GM03348 (cell line): ENCODE data around the gene CHADL.

Source experiments
- DNase-seq: peaks from one replicate; pipeline ENCODE4 v3.0.0; 2012; ENCODE audit warnings: low spot score

Gene CHADL

GRCh38 chr22:41230401-41230785, 10.3 kb downstream of the CHADL start:
- DNase-seq = no peak

- DNase-seq = no peak
These were observed 10.9 kb downstream of the CHADL start for GRCh38 chr22:41229730-41230400.

- DNase-seq = no peak
These were observed 11.5 kb downstream of the CHADL start for GRCh38 chr22:41229215-41229614.

DNA sequence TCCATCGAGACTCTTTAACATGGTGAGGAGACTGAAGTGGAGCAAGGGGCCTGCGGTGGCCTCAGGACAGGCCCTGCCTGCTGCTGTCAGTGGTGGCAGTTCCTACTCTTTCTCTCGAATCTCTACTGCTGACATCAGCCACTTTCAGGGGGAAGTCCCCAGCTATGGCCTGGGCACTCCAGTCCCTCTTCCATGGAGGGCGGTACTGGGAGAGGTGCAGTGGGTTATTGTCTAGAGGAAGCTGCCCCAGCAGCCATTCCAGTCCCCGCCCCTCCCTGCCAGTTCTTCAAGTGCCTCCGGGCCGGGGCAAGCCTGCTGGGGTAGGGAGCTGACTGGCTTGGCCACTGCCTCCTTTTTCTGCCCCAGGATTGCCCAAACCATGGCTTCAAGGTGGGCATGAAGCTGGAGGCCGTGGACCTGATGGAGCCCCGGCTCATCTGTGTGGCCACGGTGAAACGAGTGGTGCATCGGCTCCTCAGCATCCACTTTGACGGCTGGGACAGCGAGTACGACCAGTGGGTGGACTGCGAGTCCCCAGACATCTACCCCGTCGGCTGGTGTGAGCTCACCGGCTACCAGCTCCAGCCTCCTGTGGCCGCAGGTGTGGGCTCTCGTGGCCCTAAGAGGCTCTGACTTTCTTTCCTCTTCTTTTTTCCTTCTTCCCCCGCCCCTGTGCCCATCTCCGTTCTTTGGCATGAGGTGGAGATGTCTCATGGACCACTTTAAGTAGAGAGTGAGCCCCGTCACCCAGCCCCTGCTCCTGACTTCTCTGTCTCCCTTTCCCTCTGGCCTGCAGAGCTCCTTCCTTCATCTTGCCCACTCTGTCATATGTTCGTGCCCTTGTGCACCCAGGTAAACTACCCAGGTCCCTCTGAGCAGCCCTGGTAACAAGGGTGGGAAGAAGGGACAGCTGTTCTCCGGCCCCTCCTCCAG, 13.7 kb downstream of the CHADL start:
- DNase-seq = no peak

GRCh38 chr22:41223535-41223934, 17.2 kb downstream of the CHADL start:
- no peak for DNase-seq

DNA sequence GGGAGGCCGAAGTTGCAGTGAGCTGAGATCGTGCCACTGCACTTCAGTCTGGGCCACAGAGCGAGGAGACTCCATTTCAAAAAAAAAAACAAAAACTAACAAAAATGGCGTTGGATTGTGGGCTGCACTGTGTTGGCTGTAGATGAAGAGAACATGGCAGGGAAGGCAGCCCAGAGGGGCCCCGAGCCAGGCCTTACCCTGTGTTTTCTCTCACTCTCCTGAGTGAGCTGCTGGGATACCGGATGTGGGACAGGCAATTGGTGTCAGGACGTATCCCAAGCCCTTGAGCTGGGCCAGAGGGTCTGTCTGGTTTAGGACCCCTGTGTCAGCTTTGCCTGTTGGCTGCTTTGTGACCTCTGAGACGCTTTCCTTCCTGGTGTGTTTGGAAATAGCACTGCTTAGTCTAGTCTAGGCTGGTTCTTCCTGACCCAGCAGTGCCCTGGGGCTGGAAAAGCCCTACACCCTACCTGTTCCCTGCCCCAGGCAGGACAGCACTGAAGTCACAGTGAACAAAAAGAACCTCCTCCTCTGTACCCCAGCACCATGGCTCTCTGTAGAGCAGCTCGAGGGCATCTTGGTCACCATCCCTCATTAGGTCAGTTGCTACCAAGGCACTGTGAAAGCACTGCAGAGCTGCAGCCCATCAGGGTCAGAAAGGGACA, 17.8 kb downstream of the CHADL start:
- no peak for DNase-seq

DNA sequence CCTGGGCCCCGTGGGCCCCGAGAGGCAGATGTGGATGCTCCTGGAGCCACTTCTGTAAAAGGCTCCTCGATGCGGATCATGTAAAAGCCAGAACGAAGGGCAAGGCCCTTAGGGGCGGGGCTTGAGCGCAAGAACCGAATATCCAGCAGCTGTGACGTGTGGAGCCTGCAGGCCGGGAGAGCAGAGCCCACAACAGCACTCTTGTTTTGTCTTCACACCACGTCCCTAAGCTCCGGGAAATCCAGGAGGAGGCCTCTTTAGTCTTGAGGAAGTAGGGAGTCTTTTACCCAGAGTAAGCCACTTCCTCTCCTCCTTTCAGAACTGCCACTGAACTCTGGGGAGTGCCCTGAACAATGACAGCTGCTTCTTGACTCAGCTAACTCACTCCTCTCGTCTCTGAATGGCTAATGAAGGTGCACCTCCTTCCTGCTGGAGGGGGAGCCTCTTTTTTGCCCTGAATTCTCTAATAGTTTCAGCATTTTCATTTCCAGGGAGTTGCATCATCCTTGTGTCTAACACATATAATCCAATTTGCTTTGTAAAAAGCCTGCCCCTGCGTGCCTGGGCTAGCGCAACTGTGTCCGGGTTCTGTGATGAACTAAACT, 23.1 kb downstream of the CHADL start:
- peak; percentile 82 for DNase-seq

- DNase-seq = no peak
These were observed 23.7 kb downstream of the CHADL start for GRCh38 chr22:41216984-41217383.

GRCh38 chr22:41215926-41216325, 24.8 kb downstream of the CHADL start:
- DNase-seq = no peak

DNA sequence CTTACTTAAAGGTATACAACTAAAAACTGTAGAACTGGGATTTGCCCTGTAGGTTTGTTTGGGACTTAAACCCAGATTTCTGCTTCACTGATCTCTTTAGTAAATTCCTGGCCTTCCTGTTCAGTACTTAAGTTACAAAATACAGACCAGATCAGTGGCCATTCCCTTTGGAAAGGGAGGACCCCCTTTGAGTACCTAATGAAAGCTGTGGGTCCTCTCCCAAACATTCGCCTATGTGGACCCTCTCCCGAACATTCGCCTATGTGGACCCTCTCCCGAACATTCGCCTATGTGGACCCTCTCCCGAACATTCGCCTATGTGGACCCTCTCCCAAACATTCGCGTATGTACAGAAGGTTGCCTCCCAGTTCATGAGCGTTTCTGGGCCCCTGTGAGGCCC, 25.3 kb downstream of the CHADL start:
- DNase-seq = no peak

DNA sequence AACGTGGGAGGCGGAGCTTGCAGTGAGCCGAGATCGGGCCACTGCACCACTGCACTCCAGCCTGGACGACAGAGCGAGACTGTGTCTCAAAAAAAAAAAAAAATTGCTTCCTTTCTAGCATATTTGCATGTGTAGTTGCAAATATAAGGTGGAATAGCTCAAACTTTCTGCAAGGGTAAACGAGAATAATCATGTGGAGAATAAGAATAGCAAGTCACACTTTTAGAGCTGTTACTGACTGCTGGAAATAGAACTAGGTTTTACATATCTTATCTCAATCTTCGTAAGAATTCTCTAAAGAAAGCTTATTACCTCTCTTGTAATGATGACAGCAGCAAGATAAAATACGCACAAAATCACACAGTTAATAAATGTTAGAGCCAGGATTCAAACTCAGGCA, 34.0 kb downstream of the CHADL start:
- no peak for DNase-seq

GRCh38 chr22:41204992-41205900, 35.5 kb downstream of the CHADL start, which contains the start of gene L3MBTL2:
TSS of gene L3MBTL2 (plus strand) at chr22:41205312. CDS start at chr22:41205363, 51 bp downstream.
- peak; percentile 100 for DNase-seq

- no peak for DNase-seq
These were observed 36.7 kb downstream of the CHADL start for GRCh38 chr22:41204066-41204465.

- DNase-seq = no peak
These were observed 37.6 kb downstream of the CHADL start for GRCh38 chr22:41203118-41203517.

DNA sequence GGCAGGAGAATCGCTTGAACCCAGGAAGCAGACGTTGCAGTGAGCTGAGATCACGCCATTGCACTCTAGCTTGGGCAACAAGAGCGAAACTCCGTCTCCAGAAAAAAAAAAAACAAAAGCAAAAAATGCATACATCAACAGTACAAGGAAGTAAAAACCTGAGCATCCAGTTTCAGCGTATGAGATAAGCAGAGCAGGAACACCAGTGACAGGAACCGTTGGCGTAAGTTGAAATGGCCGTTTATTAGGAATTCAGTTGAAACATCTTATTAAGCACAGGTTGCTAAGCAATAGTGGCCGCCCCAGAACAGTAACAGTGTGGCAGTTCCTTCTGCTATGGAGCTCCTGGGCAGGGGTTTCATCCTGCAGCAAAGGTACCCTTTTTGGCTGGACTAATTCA, 39.6 kb downstream of the CHADL start:
- no peak for DNase-seq

DNA sequence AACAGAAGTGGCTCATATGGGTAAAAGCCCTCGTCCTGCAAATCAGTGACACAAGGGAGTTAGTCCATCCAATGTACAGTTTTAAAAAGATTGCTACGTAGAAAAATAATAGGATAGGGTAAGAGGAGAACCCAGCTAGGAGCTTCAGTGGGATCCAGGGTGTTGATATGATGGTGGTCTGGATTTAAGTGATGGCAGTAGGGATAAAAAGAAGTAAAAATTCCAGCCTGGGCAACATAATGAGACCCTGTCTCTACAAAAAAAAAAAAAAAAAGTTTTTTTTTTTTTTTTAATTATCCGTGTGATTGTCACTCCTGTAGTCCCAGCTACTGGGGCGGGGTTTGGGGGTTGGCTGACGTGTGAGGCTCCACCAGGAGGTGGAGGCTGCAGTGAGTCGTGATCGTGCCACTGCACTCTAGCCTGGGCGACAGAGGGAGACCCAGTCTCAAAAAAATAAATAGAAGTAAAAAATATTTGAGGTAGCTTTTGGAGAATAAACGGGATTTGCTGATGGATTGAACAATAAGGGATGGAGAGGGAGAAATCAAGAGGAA, 42.6 kb downstream of the CHADL start:
- DNase-seq = no peak

- DNase-seq = peak; percentile 96
These were observed 43.4 kb downstream of the CHADL start for GRCh38 chr22:41197038-41197972.

DNA sequence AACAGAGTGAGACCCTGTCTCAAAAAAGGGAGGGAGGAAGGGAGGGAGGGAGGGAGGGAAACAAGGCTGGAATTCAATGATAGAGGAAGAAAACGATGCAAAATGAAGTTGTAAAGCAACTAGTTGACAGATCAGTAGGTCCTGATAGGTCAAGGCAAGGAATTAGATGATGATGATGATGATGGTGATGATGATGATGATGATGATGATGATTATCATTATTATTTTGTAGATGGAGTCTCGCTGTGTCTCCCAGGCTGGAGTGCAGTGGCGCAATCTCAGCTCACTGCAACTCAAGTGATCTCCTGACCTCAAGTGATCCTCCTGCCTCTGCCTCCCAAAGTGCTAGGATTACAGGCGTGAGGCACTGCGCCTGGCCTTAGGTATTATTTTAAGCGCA, 46.9 kb downstream of the CHADL start:
- DNase-seq = no peak

DNA sequence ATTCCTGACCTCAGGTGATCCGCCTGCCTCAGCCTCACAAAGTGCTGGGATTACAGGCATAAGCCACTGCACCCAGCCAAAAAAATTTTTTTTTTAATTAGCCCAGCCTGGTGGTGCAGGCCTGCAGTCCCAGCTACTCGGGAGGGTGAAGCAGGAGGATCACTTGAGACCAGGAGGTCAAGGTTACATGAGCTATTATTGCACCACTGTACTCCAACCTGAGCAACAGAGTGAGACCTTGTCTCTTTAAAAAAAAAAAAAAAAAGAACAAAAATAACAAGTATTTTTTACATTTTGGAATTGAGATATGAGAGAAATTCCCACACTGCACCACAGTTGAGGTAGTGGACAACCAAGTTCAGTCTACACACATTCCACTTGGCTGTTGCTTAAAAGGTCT, 49.3 kb downstream of the CHADL start:
- no peak for DNase-seq

GRCh38 chr22:41184679-41185078, 56.1 kb downstream of the CHADL start:
- DNase-seq = no peak
